NCI-H146 (cell line): ENCODE results near the gene MAP7D3.
"Not testable (repeated sequence)": the region's sequence is repeated elsewhere in the genome, so short reads cannot be mapped to it uniquely, and the experiment has no call there.

Experiments used
- DNase-seq: peaks from one replicate; lab custom pipeline; 2025; lab: John Stamatoyannopoulos, UW

Gene MAP7D3

DNA sequence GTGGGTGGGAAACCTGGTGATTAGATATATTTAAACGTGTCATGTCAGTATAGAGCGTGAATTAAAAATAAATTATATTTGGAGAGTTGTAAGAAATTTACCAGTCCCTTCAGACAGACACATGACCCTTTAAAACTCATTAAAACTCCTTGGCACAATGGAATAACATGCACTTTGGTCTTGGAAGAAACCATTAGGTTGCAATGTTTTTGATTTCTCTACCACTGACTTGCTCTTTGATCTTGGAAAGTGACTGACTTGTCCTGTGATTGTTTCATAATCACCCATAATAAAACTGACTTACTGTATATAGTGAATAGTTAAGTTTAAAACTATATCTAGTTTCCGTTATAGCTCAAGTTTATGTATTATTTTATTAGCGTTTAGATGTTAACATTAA is 68.0 kb downstream of the MAP7D3 start:
- DNase-seq: no peak

DNA sequence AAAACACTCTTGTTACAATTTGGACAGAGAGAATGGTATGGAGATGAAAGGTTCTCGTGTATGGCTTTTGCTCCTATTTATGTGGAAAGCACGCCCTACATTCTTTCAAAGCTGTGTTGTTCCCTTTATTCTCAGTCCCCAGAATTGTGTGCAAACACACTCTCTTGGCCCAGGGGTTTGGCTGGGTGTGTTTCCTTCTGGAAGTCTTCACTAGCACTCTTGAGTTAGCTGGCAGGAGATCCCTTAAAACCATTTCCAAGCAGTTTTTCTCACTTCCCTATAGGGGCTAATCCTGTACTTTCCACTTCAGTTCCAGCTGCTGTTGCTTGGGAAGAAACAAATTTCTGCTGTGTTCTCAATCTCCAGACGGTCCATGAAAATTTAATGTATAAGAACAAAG is 68.8 kb downstream of the MAP7D3 start:
- DNase-seq: no peak

- no peak for DNase-seq
Observed at GRCh38 chrX:136179133-136179532, 72.1 kb downstream of the MAP7D3 start.

DNA sequence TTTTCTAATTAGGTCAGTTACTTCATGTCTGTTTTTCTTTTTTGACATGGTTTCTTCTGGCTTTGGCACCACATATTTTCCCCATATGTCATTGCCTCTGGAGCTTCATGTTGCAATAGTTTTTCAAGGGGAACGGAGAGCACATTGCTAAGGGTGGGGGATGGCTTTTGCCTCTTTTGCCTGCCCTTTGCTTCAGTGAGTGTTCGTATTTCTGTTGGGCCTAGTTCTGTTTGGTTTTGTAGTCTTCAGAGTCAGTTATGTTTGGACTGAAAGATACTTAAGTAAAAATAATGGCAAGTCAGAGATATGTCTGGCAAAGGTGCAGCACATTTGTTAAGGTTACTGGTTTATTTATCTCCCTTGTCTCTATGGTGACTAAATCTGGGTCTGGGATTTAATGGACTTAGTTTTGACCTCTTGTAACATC is 74.8 kb downstream of the MAP7D3 start:
- no peak for DNase-seq

- DNase-seq: no peak
Observed at GRCh38 chrX:136171420-136171819, 79.8 kb downstream of the MAP7D3 start.

- no peak for DNase-seq
Observed at GRCh38 chrX:136170139-136170800, 80.9 kb downstream of the MAP7D3 start.

DNA sequence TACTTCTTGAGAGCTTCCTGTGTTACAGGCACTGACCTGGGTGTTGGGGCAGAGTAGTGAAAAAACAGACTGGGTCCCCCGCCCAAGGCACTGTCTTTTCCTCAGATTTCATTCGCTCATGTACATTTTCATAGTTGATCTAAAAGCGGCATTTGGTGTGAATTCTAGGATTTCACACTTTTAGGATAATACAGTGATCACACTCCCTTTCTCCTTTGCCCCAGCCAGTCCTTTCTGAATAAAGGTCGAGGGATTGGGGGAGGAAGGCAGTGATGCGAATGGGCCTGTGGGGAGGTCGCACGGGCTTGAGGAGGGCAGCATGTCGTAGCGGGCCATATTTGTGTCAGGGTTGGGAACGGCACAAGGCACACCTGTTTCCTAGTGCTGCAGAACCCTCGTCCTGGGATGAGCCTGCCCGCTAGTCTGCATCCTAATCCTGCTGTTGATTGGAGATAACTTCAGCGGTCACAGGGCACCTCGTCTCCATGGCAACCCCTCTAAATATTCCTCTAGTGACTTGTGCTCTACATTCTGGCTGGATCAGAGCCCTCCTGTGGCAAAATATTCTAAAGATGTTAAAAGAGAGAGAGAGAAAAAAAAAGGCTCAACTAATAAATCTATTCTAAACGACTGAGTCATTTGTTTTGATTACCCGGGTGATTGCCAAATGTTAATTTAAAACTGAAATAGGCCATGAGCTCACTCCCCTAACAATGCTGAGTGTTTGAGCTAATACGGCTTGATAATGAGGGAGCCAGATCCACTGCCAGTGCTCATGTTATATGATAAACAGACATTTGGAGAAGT is 82.1 kb downstream of the MAP7D3 start:
- peak; percentile 46 for DNase-seq

GRCh38 chrX:136167989-136168388 is 83.2 kb downstream of the MAP7D3 start:
- not testable (repeated sequence) for DNase-seq

GRCh38 chrX:136166221-136166855 is 84.9 kb downstream of the MAP7D3 start:
- DNase-seq: peak; percentile 4

DNA sequence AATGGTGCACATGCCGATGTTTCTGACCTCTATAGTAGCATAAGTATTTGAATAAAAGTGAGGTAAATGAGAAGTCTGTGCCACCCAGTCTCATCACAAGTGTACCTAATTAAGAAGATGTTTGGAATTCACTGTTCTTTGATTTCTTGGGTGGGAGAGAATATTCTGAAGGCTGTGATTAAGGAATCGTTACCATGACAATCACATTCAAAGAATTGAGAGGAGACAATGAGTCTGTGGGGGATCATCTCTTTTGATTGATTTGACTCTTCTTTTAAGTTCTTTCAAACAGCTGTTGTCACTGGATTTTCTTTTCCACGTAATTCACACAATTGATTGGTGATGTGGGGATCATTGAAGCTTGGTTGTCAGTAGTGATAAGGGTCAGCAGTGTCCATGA is 85.8 kb downstream of the MAP7D3 start:
- no peak for DNase-seq

DNA sequence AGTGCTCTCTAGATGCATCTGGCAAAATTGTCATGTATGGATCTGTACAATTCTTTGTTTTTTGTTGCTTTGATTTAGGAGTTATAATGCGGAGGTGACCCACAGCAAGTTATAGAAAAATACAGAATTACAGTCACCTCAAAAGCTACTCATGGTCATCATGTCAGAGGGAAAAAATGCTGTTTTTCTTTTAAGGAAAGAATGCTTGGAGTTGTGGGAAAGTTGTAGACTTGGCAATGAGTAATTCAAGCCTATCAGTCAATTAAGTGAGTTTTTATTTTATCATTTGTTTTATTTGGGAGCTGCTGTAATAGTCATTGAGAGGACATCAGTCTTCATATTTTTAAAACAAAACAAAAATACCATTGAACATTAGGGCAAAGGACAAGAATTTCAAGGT is 87.5 kb downstream of the MAP7D3 start:
- no peak for DNase-seq
